Measurements from ENCODE around the gene FAM219B.

FAM219B gene

DNA sequence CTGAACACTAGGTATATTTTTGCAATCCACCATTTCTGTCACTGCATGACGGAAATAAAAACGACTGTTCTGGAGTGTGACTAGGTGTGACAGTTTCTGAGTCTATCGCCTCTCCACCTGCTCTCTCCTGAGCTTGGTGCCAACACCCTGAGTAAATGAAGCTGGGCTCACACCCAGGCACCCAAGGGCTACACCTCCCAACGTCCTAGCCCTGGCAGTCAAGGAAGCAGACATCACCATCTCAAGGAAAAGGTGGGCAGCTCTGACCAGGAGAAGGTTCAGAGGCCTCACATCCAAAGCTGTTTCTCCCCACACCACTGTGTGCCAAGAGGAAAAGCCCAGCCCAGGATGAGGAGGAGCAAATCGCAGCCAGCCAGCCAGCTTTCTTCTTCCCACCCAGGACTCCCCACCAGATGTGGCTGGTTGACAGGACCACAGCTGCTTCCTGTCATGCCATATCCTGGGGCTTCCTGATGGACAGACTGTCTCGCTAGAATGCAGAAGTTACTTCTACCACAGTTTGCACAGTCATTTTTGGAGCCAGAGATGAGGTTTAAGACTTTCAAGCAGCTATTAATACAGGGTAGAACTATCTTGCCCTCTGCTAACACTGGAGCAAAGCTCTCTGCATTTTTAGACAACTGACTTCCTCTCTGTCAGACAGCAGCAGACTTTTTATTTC, 36.8 kb downstream of the FAM219B start:
- Histone ChIP-seq H3K4me3 (ENCODE audit: low read depth, low read length) (no peak overlapping the region), H3K27ac (no peak overlapping the region), H3K36me3 (peaks cover 19% of the 10 kb centered on the region), H3K9me3 (ENCODE audit: severe bottlenecking) (no peaks in the 10 kb centered on the region), H3K27me3 (ENCODE audit: insufficient read depth, low read depth, severe bottlenecking) (no peaks in the 10 kb centered on the region)
- TF ChIP-seq, protein P1, sequence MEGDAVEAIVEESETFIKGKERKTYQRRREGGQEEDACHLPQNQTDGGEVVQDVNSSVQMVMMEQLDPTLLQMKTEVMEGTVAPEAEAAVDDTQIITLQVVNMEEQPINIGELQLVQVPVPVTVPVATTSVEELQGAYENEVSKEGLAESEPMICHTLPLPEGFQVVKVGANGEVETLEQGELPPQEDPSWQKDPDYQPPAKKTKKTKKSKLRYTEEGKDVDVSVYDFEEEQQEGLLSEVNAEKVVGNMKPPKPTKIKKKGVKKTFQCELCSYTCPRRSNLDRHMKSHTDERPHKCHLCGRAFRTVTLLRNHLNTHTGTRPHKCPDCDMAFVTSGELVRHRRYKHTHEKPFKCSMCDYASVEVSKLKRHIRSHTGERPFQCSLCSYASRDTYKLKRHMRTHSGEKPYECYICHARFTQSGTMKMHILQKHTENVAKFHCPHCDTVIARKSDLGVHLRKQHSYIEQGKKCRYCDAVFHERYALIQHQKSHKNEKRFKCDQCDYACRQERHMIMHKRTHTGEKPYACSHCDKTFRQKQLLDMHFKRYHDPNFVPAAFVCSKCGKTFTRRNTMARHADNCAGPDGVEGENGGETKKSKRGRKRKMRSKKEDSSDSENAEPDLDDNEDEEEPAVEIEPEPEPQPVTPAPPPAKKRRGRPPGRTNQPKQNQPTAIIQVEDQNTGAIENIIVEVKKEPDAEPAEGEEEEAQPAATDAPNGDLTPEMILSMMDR (IDR thresholded peaks at IDR 0.05; ENCODE audit: low read depth, low read length), result no peak
- no peak for DNase-seq

DNA sequence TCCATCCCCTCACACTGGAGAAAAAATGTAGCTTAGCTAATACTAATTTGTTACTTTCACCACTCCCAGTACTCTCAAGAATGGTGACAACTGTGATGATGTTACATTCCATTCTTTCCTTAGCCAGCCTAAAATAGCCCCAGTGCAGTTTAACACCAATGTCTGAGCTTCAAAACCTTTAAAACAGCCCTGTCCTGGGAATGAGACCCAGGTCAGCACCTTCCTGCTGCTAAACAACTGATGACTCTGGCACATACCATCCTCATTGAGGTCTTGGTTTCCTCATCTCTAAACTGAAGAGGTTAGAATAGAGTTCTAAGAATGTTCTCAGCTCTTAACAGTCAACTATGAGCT, 37.3 kb downstream of the FAM219B start:
- peaks cover 20% of the 10 kb centered on the region for H3K36me3 ChIP-seq
- no peaks in the 10 kb centered on the region for H3K27me3 ChIP-seq (ENCODE audit: insufficient read depth, low read depth, severe bottlenecking)
- DNase-seq, result no peak
- H3K9me3 ChIP-seq (ENCODE audit: severe bottlenecking), result no peaks in the 10 kb centered on the region
- H3K27ac ChIP-seq, result no peak overlapping the region
- TF ChIP-seq, protein P1 (IDR thresholded peaks at IDR 0.05; ENCODE audit: low read depth, low read length), result no peak
- no peak overlapping the region for H3K4me3 ChIP-seq (ENCODE audit: low read depth, low read length)

DNA sequence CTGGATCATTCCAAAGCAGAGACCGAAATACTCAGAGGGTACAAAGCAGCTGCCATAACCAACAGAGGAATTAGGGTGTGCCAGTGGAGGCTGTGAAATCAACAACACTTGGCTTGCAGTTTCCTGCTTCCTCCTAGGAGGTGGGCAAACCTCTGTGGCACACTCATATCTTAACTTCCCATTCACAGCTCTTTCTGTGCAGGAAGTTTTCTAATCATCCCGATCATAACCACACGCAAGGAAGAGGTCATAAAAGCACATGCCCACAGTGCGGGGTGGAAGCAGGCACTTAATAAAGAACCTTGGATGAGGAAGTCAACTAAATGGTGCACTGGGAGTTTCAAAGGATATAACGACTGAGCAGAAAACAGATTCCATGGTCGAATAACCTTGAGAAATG, 38.6 kb downstream of the FAM219B start:
- Histone ChIP-seq H3K27ac (no peak overlapping the region), H3K36me3 (peaks cover 23% of the 10 kb centered on the region), H3K27me3 (ENCODE audit: insufficient read depth, low read depth, severe bottlenecking) (no peaks in the 10 kb centered on the region), H3K4me3 (ENCODE audit: low read depth, low read length) (no peak overlapping the region), H3K9me3 (ENCODE audit: severe bottlenecking) (no peaks in the 10 kb centered on the region)
- TF ChIP-seq, protein P1 (IDR thresholded peaks at IDR 0.05; ENCODE audit: low read depth, low read length), result no peak
- no peak for DNase-seq

DNA sequence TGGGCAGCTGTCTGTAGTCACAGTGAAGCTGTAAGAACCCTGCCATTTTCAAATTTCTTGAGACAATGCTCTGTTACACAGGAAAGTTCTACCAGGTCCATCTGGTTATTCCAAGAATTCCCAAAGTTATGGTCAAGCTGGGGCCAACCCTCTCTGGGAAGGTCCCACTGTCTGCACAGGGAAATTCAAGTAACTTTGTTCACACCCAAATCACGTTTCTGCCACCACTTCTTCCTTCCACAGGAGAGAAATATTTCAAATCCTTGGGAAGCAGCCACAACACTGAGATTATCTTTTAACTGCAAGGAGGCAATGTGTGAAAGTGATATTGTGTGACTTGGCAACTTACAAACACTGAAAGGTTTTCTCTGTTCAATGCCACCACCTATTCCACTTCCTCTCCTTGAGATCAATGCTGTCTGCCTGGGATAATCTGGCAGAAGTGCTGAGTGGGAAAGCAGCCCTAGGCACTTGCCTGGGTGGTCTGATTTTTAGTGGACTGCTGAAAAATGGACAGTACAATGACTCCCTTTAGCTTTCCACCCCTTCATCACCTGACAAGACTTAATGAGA, 39.1 kb downstream of the FAM219B start:
- no peak overlapping the region for H3K27ac ChIP-seq
- no peaks in the 10 kb centered on the region for H3K27me3 ChIP-seq (ENCODE audit: insufficient read depth, low read depth, severe bottlenecking)
- DNase-seq, result no peak
- TF ChIP-seq, protein P1 (IDR thresholded peaks at IDR 0.05; ENCODE audit: low read depth, low read length), result no peak
- peaks cover 21% of the 10 kb centered on the region for H3K36me3 ChIP-seq
- no peak overlapping the region for H3K4me3 ChIP-seq (ENCODE audit: low read depth, low read length)
- no peaks in the 10 kb centered on the region for H3K9me3 ChIP-seq (ENCODE audit: severe bottlenecking)

DNA sequence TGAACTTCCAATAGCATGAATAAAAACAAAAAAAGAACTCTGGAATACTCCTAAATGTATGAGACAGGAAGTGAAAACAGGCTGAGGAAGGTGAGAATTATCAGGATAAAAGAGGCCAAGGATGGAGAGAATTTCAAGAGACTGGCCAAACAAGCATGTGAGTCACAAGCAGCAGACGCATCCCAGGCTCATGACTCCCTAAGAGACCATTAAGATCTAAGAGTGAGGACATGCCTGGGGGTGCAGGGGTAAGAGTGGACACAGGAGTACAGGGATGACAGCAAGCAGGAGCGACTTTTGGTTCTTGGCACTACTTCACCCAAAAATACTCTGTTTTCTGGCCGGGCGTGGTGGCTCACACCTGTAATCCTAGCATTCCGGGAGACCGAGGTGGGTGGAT, 40.6 kb downstream of the FAM219B start:
- no peaks in the 10 kb centered on the region for H3K27me3 ChIP-seq (ENCODE audit: insufficient read depth, low read depth, severe bottlenecking)
- no peak for DNase-seq
- H3K4me3 ChIP-seq (ENCODE audit: low read depth, low read length), result no peak overlapping the region
- no peaks in the 10 kb centered on the region for H3K9me3 ChIP-seq (ENCODE audit: severe bottlenecking)
- H3K36me3 ChIP-seq, result peaks cover 24% of the 10 kb centered on the region
- H3K27ac ChIP-seq, result no peak overlapping the region
- TF ChIP-seq, protein P1 (IDR thresholded peaks at IDR 0.05; ENCODE audit: low read depth, low read length), result no peak

DNA sequence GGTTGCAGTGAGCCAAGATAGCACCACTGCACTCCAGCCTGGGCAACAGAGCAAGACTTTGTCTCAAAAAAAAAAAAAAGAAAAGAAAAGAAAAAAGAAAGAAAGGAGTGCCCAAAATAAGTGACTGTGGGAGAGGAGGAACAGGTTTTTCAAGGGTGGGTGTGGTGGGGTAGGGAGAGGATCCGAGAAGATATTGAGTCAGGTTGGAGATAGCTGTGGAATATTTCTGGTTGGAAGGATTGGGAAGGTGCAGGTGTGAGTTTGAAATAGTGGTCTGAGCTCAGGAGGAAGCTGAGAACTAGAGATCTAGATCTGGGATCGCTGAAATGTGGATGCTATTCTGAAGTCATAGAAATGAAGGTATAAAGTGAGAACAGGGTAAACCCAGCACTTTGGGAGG, 41.3 kb downstream of the FAM219B start:
- TF ChIP-seq, protein P1 (IDR thresholded peaks at IDR 0.05; ENCODE audit: low read depth, low read length), result no peak
- H3K9me3 ChIP-seq (ENCODE audit: severe bottlenecking), result no peaks in the 10 kb centered on the region
- peaks cover 22% of the 10 kb centered on the region for H3K36me3 ChIP-seq
- no peak overlapping the region for H3K27ac ChIP-seq
- no peak for DNase-seq
- no peaks in the 10 kb centered on the region for H3K27me3 ChIP-seq (ENCODE audit: insufficient read depth, low read depth, severe bottlenecking)
- no peak overlapping the region for H3K4me3 ChIP-seq (ENCODE audit: low read depth, low read length)

All from WERI-Rb-1 (cell line).